ENCODE results near the gene CDH23.

The CDH23 gene

GRCh38 chr10:71695502-71696476, 299.1 kb downstream of the CDH23 start:
- Histone ChIP-seq H3K27ac (no peak overlapping the region), H3K4me2 (ENCODE audit: low read length) (no peak overlapping the region), H3K79me2 (no peaks in the 10 kb centered on the region), H3K36me3 (ENCODE audit: control insufficient read depth, insufficient read depth, low read length) (no peaks in the 10 kb centered on the region), H3K9ac (no peak overlapping the region), H3K4me1 (no peaks in the 10 kb centered on the region), H2AFZ (no peak overlapping the region), H3K4me3 (ENCODE audit: low read depth, low read length) (no peak overlapping the region), H3K9me3 (ENCODE audit: control insufficient read depth, low read length) (no peaks in the 10 kb centered on the region), H3K27me3 (ENCODE audit: control insufficient read depth, insufficient read depth, low read length) (no peaks in the 10 kb centered on the region)
- TF ChIP-seq CTCF (IDR thresholded peaks at IDR 0.05), result no peak

GRCh38 chr10:71696628-71697326, 300.1 kb downstream of the CDH23 start:
- H3K27me3 ChIP-seq (ENCODE audit: control insufficient read depth, insufficient read depth, low read length), result no peaks in the 10 kb centered on the region
- no peaks in the 10 kb centered on the region for H3K79me2 ChIP-seq
- H3K9ac ChIP-seq, result no peak overlapping the region
- no peaks in the 10 kb centered on the region for H3K36me3 ChIP-seq (ENCODE audit: control insufficient read depth, insufficient read depth, low read length)
- H3K4me2 ChIP-seq (ENCODE audit: low read length), result no peak overlapping the region
- H3K4me1 ChIP-seq, result no peaks in the 10 kb centered on the region
- no peak overlapping the region for H3K4me3 ChIP-seq (ENCODE audit: low read depth, low read length)
- peak; percentile 75 for TF ChIP-seq CTCF (IDR thresholded peaks at IDR 0.05)
- no peak overlapping the region for H2AFZ ChIP-seq
- no peaks in the 10 kb centered on the region for H3K9me3 ChIP-seq (ENCODE audit: control insufficient read depth, low read length)
- no peak overlapping the region for H3K27ac ChIP-seq

GRCh38 chr10:71697938-71698709, 301.4 kb downstream of the CDH23 start:
- no peaks in the 10 kb centered on the region for H3K9me3 ChIP-seq (ENCODE audit: control insufficient read depth, low read length)
- no peak for TF ChIP-seq CTCF (IDR thresholded peaks at IDR 0.05)
- no peak overlapping the region for H3K4me3 ChIP-seq (ENCODE audit: low read depth, low read length)
- H2AFZ ChIP-seq, result no peak overlapping the region
- no peak overlapping the region for H3K9ac ChIP-seq
- H3K36me3 ChIP-seq (ENCODE audit: control insufficient read depth, insufficient read depth, low read length), result no peaks in the 10 kb centered on the region
- H3K27me3 ChIP-seq (ENCODE audit: control insufficient read depth, insufficient read depth, low read length), result no peaks in the 10 kb centered on the region
- H3K4me1 ChIP-seq, result no peaks in the 10 kb centered on the region
- H3K4me2 ChIP-seq (ENCODE audit: low read length), result no peak overlapping the region
- H3K27ac ChIP-seq, result no peak overlapping the region
- H3K79me2 ChIP-seq, result no peaks in the 10 kb centered on the region

- Histone ChIP-seq H2AFZ (no peak overlapping the region), H3K36me3 (ENCODE audit: control insufficient read depth, insufficient read depth, low read length) (no peaks in the 10 kb centered on the region), H3K9ac (no peak overlapping the region), H3K27ac (no peak overlapping the region), H3K79me2 (no peaks in the 10 kb centered on the region), H3K4me2 (ENCODE audit: low read length) (no peak overlapping the region), H3K27me3 (ENCODE audit: control insufficient read depth, insufficient read depth, low read length) (no peaks in the 10 kb centered on the region), H3K4me1 (no peaks in the 10 kb centered on the region), H3K4me3 (ENCODE audit: low read depth, low read length) (no peak overlapping the region), H3K9me3 (ENCODE audit: control insufficient read depth, low read length) (no peaks in the 10 kb centered on the region)
- TF ChIP-seq CTCF (IDR thresholded peaks at IDR 0.05), result no peak
Measured at GRCh38 chr10:71698737-71699136, 302.0 kb downstream of the CDH23 start.
